Endodermal cell (in vitro differentiated cells): ENCODE results near the gene ARHGEF9. TPM values are rescaled to one million over a fixed set of nuclear protein-coding genes. Genes with fewer than 3 reads are reported as not detected.
A peak's percentile ranks its signal among the peaks of the same experiment; 100 is the strongest.

Source experiments
- DNase-seq: peaks from one replicate; pipeline ENCODE4 v3.0.0-alpha.2; 2017
- H3K27ac ChIP-seq: 2 replicates; pipeline ENCODE4 v1.5.1; 2013; ENCODE audit warnings: mild to moderate bottlenecking, low read depth, low read length, moderate library complexity
- H3K27me3 ChIP-seq: 2 replicates; pipeline ENCODE4 v1.6.1; 2013; ENCODE audit warnings: mild to moderate bottlenecking, low read length, moderate library complexity; ENCODE audit not compliant: insufficient read depth, control insufficient read depth, poor library complexity, severe bottlenecking
- H3K36me3 ChIP-seq: 2 replicates; pipeline ENCODE4 v1.7.0; 2013; ENCODE audit warnings: mild to moderate bottlenecking, low read length, moderate library complexity; ENCODE audit not compliant: control insufficient read depth, insufficient read depth
- H3K4me1 ChIP-seq: one replicate; pipeline ENCODE4 v1.7.0; 2013; ENCODE audit warnings: low read length; ENCODE audit not compliant: control insufficient read depth, insufficient read depth
- H3K4me3 ChIP-seq: 2 replicates; pipeline ENCODE4 v1.5.1; 2013; ENCODE audit warnings: mild to moderate bottlenecking, low read length, moderate library complexity
- H3K9ac ChIP-seq: 2 replicates; pipeline ENCODE4 v1.6.1; 2013; ENCODE audit warnings: mild to moderate bottlenecking, low read length, moderate library complexity; ENCODE audit not compliant: poor library complexity, severe bottlenecking; ENCODE audit errors: extremely low read depth
- H3K9me3 ChIP-seq: 2 replicates; pipeline ENCODE4 v1.6.1; 2013; ENCODE audit warnings: mild to moderate bottlenecking, low read length, moderate library complexity; ENCODE audit not compliant: control insufficient read depth
- H3K27ac Mint-ChIP-seq: 2 replicates; pipeline ENCODE4 v1.8.0; 2020; ENCODE audit warnings: mixed read lengths
- H3K27me3 Mint-ChIP-seq: 2 replicates; pipeline ENCODE4 v1.8.0; 2021; ENCODE audit warnings: mild to moderate bottlenecking, mixed read lengths; ENCODE audit not compliant: insufficient read depth
- H3K36me3 Mint-ChIP-seq: 2 replicates; pipeline ENCODE4 v1.8.0; 2020; ENCODE audit warnings: low read depth, mixed read lengths
- H3K4me1 Mint-ChIP-seq: 2 replicates; pipeline ENCODE4 v1.8.0; 2020; ENCODE audit warnings: mixed read lengths
- H3K4me3 Mint-ChIP-seq: 2 replicates; pipeline ENCODE4 v1.8.0; 2020; ENCODE audit warnings: mild to moderate bottlenecking, moderate library complexity, mixed read lengths
- H3K9me3 Mint-ChIP-seq: 2 replicates; pipeline ENCODE4 v1.8.0; 2020; ENCODE audit warnings: mild to moderate bottlenecking, mixed read lengths
- CTCF ChIP-seq: fragments of 200-600 bp; sonication (generic); conservative IDR thresholded peaks from 2 replicates; pipeline ENCODE4 v1.5.0; 2021; ENCODE audit warnings: antibody characterized with exemption, mild to moderate bottlenecking
- WGBS, 2 experiments: methylation state at CpG; one replicate each; pipeline versions ENCODE4 v1.1.5 to v1.1.7; 2013; ENCODE audit warnings: missing lambda C conversion rate in 2 of 2, mixed read lengths in 1 of 2; ENCODE audit not compliant: insufficient coverage in 1 of 2, insufficient read length in 1 of 2; 5-methylcytosine and 5-hydroxymethylcytosine counted together
- total RNA-seq, 2 donors: library from RNA; stranded (reverse); fragmentation: NEBNext Ultra II Directional in 1 of 2; extraction: Animal tissue kit (Norgen Biotek cat#: 25700) in 1 of 2; gene quantifications; 2 replicates in 1 of 2; 3 replicates in 1 of 2; pipeline ENCODE4 v1.2.1, GENCODE V29; 2021

The ARHGEF9 gene
- total RNA-seq, 2 donors from 2014 or later, result 12.2 to 16.8 TPM

DNA sequence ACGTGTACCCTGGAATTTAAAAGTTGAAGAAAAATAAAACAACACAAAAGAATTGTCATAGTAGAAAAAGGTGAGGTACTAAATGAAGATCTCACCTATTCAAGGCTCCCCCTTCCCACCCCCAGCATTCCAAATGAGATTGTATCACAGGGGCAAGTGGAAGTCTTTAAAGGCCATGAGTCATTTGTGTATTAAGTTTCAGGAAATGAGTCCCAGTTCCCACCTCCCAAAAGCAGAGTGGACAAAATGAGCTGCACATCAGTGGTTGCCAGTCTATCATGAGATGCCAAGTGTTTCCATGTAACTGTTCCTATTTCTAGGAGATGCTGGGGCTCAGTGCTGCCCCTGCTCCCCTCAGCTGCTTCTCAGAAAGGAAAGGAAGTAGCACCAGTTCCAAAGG, 20.1 kb downstream of the ARHGEF9 start:
- TF ChIP-seq CTCF, result no peak
- no peak overlapping the region for H3K27ac ChIP-seq
- no peaks in the 10 kb centered on the region for H3K36me3 Mint-ChIP-seq
- no peak overlapping the region for H3K4me3 ChIP-seq
- H3K4me1 Mint-ChIP-seq, result peaks cover 4% of the 10 kb centered on the region
- H3K4me1 ChIP-seq, result no peaks in the 10 kb centered on the region
- DNase-seq, result no peak
- no peak overlapping the region for H3K9ac ChIP-seq
- no peak overlapping the region for H3K27ac Mint-ChIP-seq
- no peaks in the 10 kb centered on the region for H3K27me3 Mint-ChIP-seq
- no peak overlapping the region for H3K4me3 Mint-ChIP-seq
- no CpG with 5 or more reads among the region's 1 CpG for WGBS, 2 experiments
- peaks cover 9% of the 10 kb centered on the region for H3K9me3 ChIP-seq
- H3K27me3 ChIP-seq, result no peaks in the 10 kb centered on the region
- peaks cover 64% of the 10 kb centered on the region for H3K9me3 Mint-ChIP-seq
- H3K36me3 ChIP-seq, result no peaks in the 10 kb centered on the region

DNA sequence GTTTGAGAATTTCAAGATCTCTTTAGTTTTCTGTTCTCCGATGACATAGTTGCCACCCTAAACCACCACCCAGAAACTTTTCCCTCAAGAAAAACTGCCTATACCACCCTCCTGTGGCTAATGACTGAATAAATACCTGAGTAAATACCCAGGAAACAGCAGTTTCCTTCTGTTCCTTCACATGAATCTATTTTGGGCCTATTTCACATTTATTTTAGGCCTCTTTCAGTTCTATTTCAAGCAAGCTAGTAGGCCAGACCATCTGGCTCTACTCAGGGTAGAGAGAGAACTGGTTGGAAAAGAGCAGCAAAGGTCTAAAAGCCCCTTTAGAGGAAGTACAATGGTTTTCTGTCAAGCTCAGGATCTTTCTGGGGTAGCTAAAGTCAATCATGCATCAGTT, 23.4 kb downstream of the ARHGEF9 start:
- H3K27me3 ChIP-seq, result no peaks in the 10 kb centered on the region
- H3K27ac ChIP-seq, result no peak overlapping the region
- no peaks in the 10 kb centered on the region for H3K36me3 Mint-ChIP-seq
- no peaks in the 10 kb centered on the region for H3K9me3 ChIP-seq
- peak; percentile 44 for TF ChIP-seq CTCF
- H3K4me3 ChIP-seq, result no peak overlapping the region
- H3K27ac Mint-ChIP-seq, result no peak overlapping the region
- peaks cover 16% of the 10 kb centered on the region for H3K27me3 Mint-ChIP-seq
- H3K4me1 ChIP-seq, result no peaks in the 10 kb centered on the region
- DNase-seq, result no peak
- peaks cover 4% of the 10 kb centered on the region for H3K4me1 Mint-ChIP-seq
- H3K9ac ChIP-seq, result no peak overlapping the region
- H3K9me3 Mint-ChIP-seq, result peaks cover 61% of the 10 kb centered on the region
- 83% methylated on average over 1 of the region's 1 CpG; no CpG with 5 or more reads in 1 of the 2 experiments for WGBS, 2 experiments
- no peaks in the 10 kb centered on the region for H3K36me3 ChIP-seq
- H3K4me3 Mint-ChIP-seq, result no peak overlapping the region

- no peak for DNase-seq
- Mint-ChIP-seq H3K9me3 (peaks cover 55% of the 10 kb centered on the region), H3K27ac (no peak overlapping the region), H3K36me3 (no peaks in the 10 kb centered on the region), H3K4me1 (peaks cover 11% of the 10 kb centered on the region), H3K4me3 (no peak overlapping the region), H3K27me3 (peaks cover 16% of the 10 kb centered on the region)
- no peak for TF ChIP-seq CTCF
- WGBS, 2 experiments, result 93% methylated on average over 2 of the region's 2 CpGs; no CpG with 5 or more reads in 1 of the 2 experiments
- H3K9me3 ChIP-seq, result no peaks in the 10 kb centered on the region
- no peak overlapping the region for H3K27ac ChIP-seq
- H3K4me3 ChIP-seq, result no peak overlapping the region
- no peaks in the 10 kb centered on the region for H3K36me3 ChIP-seq
- H3K27me3 ChIP-seq, result no peaks in the 10 kb centered on the region
- H3K4me1 ChIP-seq, result no peaks in the 10 kb centered on the region
- no peak overlapping the region for H3K9ac ChIP-seq
Observed at GRCh38 chrX:63758011-63758410, 27.0 kb downstream of the ARHGEF9 start.
